Mucosa of descending colon (tissue), 3 donors: ENCODE measurements around the gene ADAM10. TPM values are rescaled to one million over a fixed set of nuclear protein-coding genes. Genes with fewer than 3 reads are reported as not detected.

Source experiments
- ATAC-seq: fragments of 200-7000 bp; cut with Tn5 transposase; one replicate; pipeline ENCODE4 v1.9.1; 2020; ENCODE audit warnings: mild to moderate bottlenecking, moderate library complexity
- DNase-seq, 3 donors: peaks; one replicate each; pipeline ENCODE4 v3.0.0-alpha.2; 2020
- H3K36me3 ChIP-seq: fragments of 200-600 bp; one replicate; pipeline ENCODE4 v1.8.0; 2021; ENCODE audit warnings: low read depth, mild to moderate bottlenecking
- H3K4me1 ChIP-seq: fragments of 200-600 bp; one replicate; pipeline ENCODE4 v1.8.0; 2021; ENCODE audit warnings: low read depth, mild to moderate bottlenecking
- H3K4me3 ChIP-seq: fragments of 200-600 bp; one replicate; pipeline ENCODE4 v1.8.0; 2021; ENCODE audit warnings: mild to moderate bottlenecking
- H3K9me3 ChIP-seq: fragments of 200-600 bp; one replicate; pipeline ENCODE4 v1.8.0; 2021; ENCODE audit warnings: mild to moderate bottlenecking
- CTCF ChIP-seq: fragments of 200-600 bp; IDR thresholded peaks from one replicate; pipeline ENCODE4 v1.8.0; 2022; ENCODE audit warnings: antibody characterized with exemption, mild to moderate bottlenecking
- intact Hi-C, 2 donors: fragments of 100-400 bp; cut with DNase I in 1 of 2; cut with micrococcal nuclease in 1 of 2; formaldehyde crosslinking; loops; one replicate each; pipeline versions ENCODE4 v1.11.0 to v1.11.1; 2022; cut with DNase I, micrococcal nuclease
- total RNA-seq, 3 donors: library from RNA; stranded (reverse); fragmentation: NEBNext Ultra II Directional in 2 of 3; extraction: Animal tissue kit (Norgen Biotek cat#: 25700) in 2 of 3; gene quantifications; one replicate each; pipeline versions ENCODE4 v1.2.1 to v1.2.4, GENCODE V29; 2021 to 2023
- donor health status: DM: no; HTN: no; CAD: no; lungs with moderate emphysema.
- donor health status: DM: no; HTN: no; CAD: no.
- donor health status: DM: no; HTN: yes; CAD: no.

Gene ADAM10
- total RNA-seq, 3 donors from 2014 or later, result 109 to 178 (median 143) TPM

- Histone ChIP-seq H3K36me3 (no peaks in the 10 kb centered on the region), H3K9me3 (no peaks in the 10 kb centered on the region), H3K4me3 (no peak overlapping the region), H3K4me1 (peaks cover 8% of the 10 kb centered on the region)
- intact Hi-C loops, result no loop called here
- DNase-seq (no peak), ATAC-seq (no peak)
- TF ChIP-seq CTCF, result no peak
These were observed 187.4 kb downstream of the ADAM10 start for GRCh38 chr15:58562135-58562534.

- intact Hi-C loops, result no loop called here
- no peaks in the 10 kb centered on the region for H3K9me3 ChIP-seq
- no peak for DNase-seq
- no peaks in the 10 kb centered on the region for H3K36me3 ChIP-seq
- H3K4me3 ChIP-seq, result no peak overlapping the region
- no peak for ATAC-seq
- TF ChIP-seq CTCF, result no peak
- peaks cover 8% of the 10 kb centered on the region for H3K4me1 ChIP-seq
These were observed 188.2 kb downstream of the ADAM10 start for GRCh38 chr15:58561321-58561720.

GRCh38 chr15:58559904-58560588, 189.5 kb downstream of the ADAM10 start:
- TF ChIP-seq CTCF, result no peak
- Histone ChIP-seq H3K4me1 (peaks cover 14% of the 10 kb centered on the region), H3K4me3 (no peak overlapping the region), H3K36me3 (no peaks in the 10 kb centered on the region), H3K9me3 (no peaks in the 10 kb centered on the region)
- DNase-seq (peak in 1 of 3 donors; percentile 67), ATAC-seq (peak; percentile 94)
- intact Hi-C loops, result loop anchor here in 1 of 2 donors (10.0 kb wide), 1 partner anchor 115 kb away; no protein-coding TSS in a partner anchor

GRCh38 chr15:58558777-58559176, 190.7 kb downstream of the ADAM10 start:
- peaks cover 17% of the 10 kb centered on the region for H3K4me1 ChIP-seq
- TF ChIP-seq CTCF, result no peak
- no peaks in the 10 kb centered on the region for H3K9me3 ChIP-seq
- DNase-seq (no peak), ATAC-seq (no peak)
- H3K4me3 ChIP-seq, result no peak overlapping the region
- intact Hi-C loops, result loop anchor here in 1 of 2 donors (10.0 kb wide), 1 partner anchor 114 kb away; no protein-coding TSS in a partner anchor
- H3K36me3 ChIP-seq, result no peaks in the 10 kb centered on the region

GRCh38 chr15:58556541-58556940, 193.0 kb downstream of the ADAM10 start:
- no peak for TF ChIP-seq CTCF
- DNase-seq, result no peak
- no peaks in the 10 kb centered on the region for H3K36me3 ChIP-seq
- intact Hi-C loops, result loop anchor here in 1 of 2 donors (10.0 kb wide), 1 partner anchor 112 kb away; no protein-coding TSS in a partner anchor
- no peaks in the 10 kb centered on the region for H3K9me3 ChIP-seq
- no peak overlapping the region for H3K4me3 ChIP-seq
- H3K4me1 ChIP-seq, result peaks cover 29% of the 10 kb centered on the region
- ATAC-seq, result no peak
